HL-60 (cell line): ENCODE data around the gene VNN1.
"Not testable (repeated sequence)": the region's sequence is repeated elsewhere in the genome, so short reads cannot be mapped to it uniquely, and the experiment has no call there.

Source experiments
- GABPA ChIP-seq: IDR thresholded peaks from 2 replicates; pipeline ENCODE4 v1.6.1; 2012; ENCODE audit warnings: low read depth
- POLR2AphosphoS5 ChIP-seq: IDR thresholded peaks from 2 replicates; pipeline ENCODE4 v1.6.1; 2012; ENCODE audit warnings: low read depth
- REST ChIP-seq: IDR thresholded peaks from 2 replicates; pipeline ENCODE4 v1.6.1; 2012; ENCODE audit warnings: low read depth; ENCODE audit not compliant: insufficient replicate concordance
- TF ChIP-seq, protein P1 (sequence below): IDR thresholded peaks from one replicate; pipeline ENCODE4 v1.5.1; 2011; ENCODE audit warnings: low read length, control low read depth, inconsistent platforms; ENCODE audit not compliant: insufficient read depth

GRCh38 chr6:132637135-132637534 is 76.7 kb downstream of the VNN1 start:
- TF ChIP-seq, protein P1, sequence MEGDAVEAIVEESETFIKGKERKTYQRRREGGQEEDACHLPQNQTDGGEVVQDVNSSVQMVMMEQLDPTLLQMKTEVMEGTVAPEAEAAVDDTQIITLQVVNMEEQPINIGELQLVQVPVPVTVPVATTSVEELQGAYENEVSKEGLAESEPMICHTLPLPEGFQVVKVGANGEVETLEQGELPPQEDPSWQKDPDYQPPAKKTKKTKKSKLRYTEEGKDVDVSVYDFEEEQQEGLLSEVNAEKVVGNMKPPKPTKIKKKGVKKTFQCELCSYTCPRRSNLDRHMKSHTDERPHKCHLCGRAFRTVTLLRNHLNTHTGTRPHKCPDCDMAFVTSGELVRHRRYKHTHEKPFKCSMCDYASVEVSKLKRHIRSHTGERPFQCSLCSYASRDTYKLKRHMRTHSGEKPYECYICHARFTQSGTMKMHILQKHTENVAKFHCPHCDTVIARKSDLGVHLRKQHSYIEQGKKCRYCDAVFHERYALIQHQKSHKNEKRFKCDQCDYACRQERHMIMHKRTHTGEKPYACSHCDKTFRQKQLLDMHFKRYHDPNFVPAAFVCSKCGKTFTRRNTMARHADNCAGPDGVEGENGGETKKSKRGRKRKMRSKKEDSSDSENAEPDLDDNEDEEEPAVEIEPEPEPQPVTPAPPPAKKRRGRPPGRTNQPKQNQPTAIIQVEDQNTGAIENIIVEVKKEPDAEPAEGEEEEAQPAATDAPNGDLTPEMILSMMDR = not testable (repeated sequence)
- not testable (repeated sequence) for TF ChIP-seq POLR2AphosphoS5, REST, GABPA
